HTERT RPE-1 (cell line): ENCODE data around the gene TK1.
"Not testable (repeated sequence)": the region's sequence is repeated elsewhere in the genome, so short reads cannot be mapped to it uniquely, and the experiment has no call there.

Source experiments
- in situ Hi-C: fragments of 300-500 bp; cut with MboI; formaldehyde crosslinking; loops from 4 replicates; pipeline ENCODE4 v1.14.3; 2020; ENCODE audit warnings: low sequenced_read_pairs

The TK1 gene

DNA sequence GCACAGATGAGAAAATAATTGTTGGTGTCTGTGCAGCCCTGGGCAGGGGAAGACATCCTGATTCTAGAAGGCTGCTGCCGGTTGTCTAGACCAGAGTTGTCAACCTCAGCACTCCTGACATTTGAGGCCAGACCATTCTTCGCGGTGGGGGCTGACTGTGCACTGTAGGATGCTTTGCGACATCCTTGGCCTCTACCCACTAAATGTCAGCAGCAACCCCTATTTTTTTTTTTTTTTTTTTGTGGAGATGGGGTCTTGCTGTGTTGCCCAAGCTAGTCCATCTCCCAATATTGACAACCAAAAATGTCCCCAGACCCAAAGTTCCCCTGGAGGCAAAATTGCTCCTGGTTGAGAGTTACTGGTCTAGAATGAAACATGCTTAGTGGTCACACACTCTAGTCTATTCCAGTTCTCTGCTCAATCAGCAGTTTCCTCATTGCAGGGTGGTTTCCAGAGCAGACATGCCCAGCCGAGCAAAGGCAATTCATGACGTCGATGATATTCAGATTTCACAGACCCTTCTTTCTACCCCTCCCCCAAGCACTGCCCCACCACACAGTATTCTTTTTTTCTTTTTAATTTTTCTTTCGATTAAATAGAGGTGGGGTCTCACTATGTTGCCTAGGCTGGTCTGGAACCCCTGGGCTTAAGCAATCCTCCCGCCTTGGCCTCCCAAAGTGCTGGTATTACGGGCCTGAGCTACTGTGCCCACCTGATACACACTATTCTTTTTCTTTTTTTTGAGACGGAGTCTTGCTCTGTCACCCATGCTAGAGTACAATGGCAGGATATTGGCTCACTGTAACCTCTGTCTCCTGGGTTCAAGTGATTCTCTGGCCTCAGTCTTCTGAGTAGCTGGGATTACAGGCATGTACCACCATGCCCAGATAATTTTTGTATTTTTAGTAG, 31.7 kb downstream of the TK1 start:
- in situ Hi-C loops = no loop called here

- in situ Hi-C loops = no loop called here
These were observed 35.3 kb downstream of the TK1 start for GRCh38 chr17:78151514-78152008.

GRCh38 chr17:78148286-78149016, 38.4 kb downstream of the TK1 start:
- in situ Hi-C loops = no loop called here

GRCh38 chr17:78147315-78147998, 39.4 kb downstream of the TK1 start:
- in situ Hi-C loops = no loop called here

GRCh38 chr17:78146881-78147280, 40.0 kb downstream of the TK1 start:
- in situ Hi-C loops = no loop called here

GRCh38 chr17:78146471-78146869, 40.4 kb downstream of the TK1 start:
- in situ Hi-C loops = no loop called here

GRCh38 chr17:78144736-78145641, 41.9 kb downstream of the TK1 start:
- in situ Hi-C loops = no loop called here

- in situ Hi-C loops = no loop called here
These were observed 42.6 kb downstream of the TK1 start for GRCh38 chr17:78144147-78144719.

DNA sequence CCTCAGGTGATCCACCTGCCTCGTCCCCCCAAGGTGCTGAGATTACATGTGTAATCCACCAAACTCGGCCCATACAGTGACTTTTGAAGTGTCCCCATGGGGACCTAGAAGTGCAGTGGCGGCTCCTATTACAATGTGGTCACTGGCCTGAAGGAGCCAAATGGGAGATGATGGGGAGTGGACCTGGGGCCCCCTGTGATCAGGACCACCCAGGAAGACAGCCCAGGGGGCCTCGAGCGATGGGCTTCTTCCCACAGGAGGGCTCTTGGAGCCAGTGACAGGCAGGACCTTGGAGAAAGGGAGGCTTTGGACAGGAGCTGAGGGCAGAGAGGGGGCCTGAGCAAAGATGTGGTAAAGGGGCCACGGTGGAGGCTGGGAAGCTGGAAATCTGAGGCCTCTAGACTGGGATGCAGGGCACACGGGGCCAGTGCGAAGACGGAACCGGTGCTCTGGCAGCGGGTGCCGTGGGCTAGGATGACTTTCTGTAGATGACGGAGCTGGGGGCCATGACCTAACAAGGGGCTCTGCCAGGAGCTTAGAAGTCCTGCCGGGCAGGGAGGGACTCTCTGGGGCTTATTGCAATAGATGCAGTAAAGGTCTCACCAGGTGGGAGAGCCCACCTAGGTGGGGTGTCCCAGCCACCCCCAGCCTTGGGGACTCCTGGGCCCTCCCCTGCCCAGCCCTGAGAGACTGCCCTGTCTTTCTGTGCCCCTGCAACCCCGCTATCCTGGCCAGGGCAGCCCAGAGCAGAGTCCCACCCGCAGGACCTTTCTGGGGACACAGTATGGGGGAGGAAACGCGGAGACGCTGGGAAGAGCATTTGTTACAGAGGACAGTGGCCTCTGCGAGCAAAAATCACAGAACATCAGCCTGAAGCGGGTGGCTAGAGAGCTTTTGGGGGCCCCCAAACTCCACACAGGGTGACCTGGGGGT, 43.4 kb downstream of the TK1 start:
- in situ Hi-C loops = no loop called here

DNA sequence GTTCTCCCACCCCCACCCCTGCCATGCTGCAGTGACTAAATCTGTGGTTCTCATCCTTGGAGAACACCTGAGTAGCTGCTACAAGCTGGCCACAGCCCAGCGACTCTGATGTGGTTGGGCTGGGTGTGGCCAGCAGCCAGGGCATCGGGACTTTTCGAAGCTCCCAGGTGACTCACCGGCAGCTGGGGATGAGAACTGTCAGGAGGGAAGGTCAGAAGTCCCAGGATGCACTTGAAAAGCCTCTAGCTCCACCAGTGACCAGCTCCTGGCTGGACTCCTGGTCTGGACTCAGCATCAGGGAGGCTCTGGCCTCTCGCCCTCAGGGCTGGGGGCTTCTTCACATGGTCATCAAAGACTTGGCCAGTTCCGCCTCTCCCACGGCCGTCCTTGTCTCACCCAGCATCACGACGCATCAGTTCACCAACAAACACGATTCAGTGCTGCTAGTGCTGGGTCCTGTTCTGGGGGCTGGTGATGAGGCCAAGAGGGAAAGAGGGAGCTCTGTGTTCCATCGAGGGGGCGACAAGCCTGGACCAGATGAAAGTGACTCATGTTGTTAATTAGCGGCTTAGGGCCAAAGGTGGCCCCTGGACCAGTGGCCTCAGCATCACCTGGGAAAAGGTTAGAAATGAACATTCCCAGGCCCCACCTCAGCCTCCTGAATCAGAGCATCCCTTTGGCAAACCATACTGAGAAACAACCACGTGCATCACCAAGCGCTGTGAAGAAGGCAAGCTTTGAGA, 44.6 kb downstream of the TK1 start:
- in situ Hi-C loops = no loop called here

DNA sequence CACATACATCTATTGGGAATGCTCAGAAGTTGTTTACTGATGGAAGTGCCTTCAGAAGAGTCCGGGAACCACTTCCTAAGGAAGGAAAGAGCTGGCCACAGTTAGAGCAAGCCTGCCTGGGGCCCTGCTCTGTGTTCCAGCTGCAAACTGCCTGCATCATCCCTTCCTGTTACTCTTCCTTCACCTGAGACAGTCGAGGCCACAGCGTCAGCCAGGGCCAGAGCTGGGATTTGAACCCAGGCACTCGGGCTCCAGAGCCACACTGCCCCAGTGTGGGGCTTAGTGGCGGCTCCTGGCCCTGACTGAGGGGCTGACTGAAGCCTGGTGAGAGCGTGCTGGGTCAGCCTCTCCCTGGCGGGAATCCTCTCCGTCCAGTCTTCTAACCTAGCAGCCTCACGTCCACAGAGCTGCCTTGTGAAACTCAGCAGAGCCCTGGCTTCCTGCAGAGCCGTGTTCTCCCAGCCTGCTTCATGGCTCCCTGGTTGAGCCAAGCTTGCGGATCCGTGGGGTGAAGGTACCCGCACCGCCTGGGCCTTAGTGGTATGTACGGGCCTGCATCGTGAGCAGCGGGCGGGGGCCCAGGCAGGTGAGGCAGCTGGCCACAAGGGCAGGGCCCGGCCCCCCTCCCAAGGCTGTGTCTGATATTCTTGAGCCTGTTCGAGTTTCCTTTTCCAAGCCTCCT, 45.3 kb downstream of the TK1 start:
- in situ Hi-C loops = no loop called here

DNA sequence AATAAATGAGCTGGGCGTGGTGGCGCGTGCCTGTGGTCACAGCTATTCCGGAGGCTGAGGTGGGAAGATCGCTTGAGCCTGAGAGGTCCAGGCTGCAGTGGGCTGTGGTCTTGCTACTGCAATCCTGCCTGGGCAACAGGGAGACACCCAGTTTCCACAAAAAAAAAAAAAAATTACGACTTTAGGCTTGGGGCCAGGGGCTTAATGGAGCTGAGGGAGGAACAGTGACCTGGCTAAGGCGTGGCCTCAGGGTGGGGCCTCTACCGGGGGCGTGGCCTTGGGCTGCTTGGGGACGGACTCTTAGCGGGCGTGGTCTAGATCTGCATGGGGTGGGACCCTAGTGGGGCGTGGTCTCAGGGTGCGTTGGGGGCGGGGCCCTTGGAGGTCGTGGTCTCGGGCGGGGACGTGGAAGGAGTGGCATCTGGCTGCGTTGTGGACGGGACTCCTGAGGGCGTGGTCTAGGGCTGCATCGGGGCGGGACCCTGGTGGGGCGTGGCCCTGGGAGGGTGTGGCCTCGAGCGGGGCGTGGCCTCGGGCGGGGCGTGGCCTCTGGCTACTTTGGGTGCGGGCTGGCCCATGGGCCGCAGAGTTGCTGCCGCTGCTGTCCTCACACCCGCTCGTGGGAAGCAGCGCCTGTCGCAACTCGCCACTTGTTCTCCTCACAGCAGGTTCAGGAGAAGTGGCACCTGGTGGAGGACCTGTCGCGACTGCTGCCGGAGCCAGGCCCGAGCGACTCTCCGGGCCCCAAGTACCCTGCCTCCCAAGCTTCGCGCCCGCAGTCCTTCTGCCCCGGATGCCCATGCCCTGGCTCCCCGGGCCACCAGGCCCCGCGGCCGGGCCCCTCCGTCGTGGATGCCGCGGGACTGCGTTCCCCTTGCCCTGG, 46.4 kb downstream of the TK1 start:
- in situ Hi-C loops = no loop called here

GRCh38 chr17:78139861-78140168, 47.0 kb downstream of the TK1 start:
- in situ Hi-C loops = not testable (repeated sequence)

DNA sequence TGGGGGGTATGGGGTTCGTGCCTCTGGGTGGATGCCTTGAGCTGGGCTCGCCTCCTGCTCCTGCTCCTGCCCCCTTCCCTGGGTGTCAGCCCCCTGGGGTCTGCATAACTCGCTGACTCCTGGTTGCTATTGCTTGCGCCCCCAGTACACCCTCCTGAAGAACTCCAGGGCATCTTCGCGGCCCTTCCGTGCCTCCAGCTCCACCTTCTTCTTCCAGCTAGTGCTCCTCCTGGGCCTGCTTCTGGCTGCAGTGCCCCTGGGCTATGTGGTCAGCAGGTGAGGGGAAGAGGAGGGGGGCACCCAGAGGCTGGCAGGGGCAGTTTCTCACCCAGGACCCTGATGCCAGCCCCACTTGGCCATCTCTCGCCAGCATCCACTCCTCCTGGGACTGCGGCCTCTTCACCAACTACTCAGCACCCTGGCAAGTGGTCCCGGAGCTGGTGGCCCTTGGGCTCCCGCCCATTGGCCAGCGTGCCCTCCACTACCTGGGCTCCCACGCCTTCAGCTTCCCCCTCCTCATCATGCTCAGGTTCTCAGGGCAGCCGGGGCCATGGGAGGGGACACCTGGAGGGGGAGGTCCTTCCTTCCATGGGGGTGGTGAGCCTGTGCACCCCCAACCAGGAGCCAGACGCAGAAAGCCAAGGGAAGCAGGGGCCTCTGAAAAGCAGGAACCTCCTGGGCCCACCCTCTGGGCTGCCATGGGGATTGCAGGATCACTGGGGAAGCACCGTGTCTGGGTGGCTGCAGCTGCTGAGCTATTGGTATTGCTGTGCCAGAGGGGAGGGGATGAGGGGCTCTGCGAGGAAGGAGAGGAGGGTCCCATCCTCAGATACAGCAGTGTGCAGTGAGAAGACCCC, 48.4 kb downstream of the TK1 start:
- in situ Hi-C loops = no loop called here

- in situ Hi-C loops = no loop called here
These were observed 49.3 kb downstream of the TK1 start for GRCh38 chr17:78137392-78138203.
